ENCODE measurements around the gene PCBP3. TPM values are rescaled to one million over a fixed set of nuclear protein-coding genes. Genes with fewer than 3 reads are reported as not detected.

Gene PCBP3
- total RNA-seq, 1 experiment from 2014 or later, result 10.9 TPM

GRCh38 chr21:45841033-45841432 lies 197.5 kb downstream of the PCBP3 start:
- DNase-seq, result no peak
- no peak overlapping the region for H4K5ac ChIP-seq (ENCODE audit: insufficient read length, low read depth, low read length)
- H3K4me1 ChIP-seq (ENCODE audit: insufficient read depth, low read length), result no peaks in the 10 kb centered on the region
- H3K4me2 ChIP-seq (ENCODE audit: insufficient read depth, insufficient read length, low read length), result no peak overlapping the region
- no CpG with 5 or more reads among the region's 8 CpGs for WGBS (ENCODE audit: extremely low coverage, insufficient read length, low lambda C conversion rate)
- peaks cover 18 to 24% of the 10 kb centered on the region in 2 experiments for H3K9me3 Mint-ChIP-seq
- no peak overlapping the region for H2BK12ac ChIP-seq (ENCODE audit: insufficient read length, low read depth, low read length)
- H3K79me2 ChIP-seq (ENCODE audit: insufficient read depth, low read length), result no peaks in the 10 kb centered on the region
- H3K23ac ChIP-seq (ENCODE audit: insufficient read length, low read depth, low read length), result no peak overlapping the region
- no peak overlapping the region for H3K56ac ChIP-seq (ENCODE audit: insufficient read length, low read depth, low read length)
- H3K9me3 ChIP-seq (ENCODE audit: control insufficient read depth, low read depth, low read length), result no peaks in the 10 kb centered on the region
- no peak overlapping the region for H3K14ac ChIP-seq (ENCODE audit: insufficient read depth, low read length)
- no peaks in the 10 kb centered on the region for H3K23me2 ChIP-seq (ENCODE audit: insufficient read length, low read depth, low read length, poor library complexity, severe bottlenecking)
- H2BK15ac ChIP-seq (ENCODE audit: low read depth, low read length), result no peak overlapping the region
- H3K4ac ChIP-seq (ENCODE audit: low read depth, low read length), result no peak overlapping the region
- H3K18ac ChIP-seq (ENCODE audit: insufficient read length, low read depth, low read length), result no peak overlapping the region
- no peak overlapping the region for H2BK20ac ChIP-seq (ENCODE audit: low read depth, low read length, poor library complexity, severe bottlenecking)
- H4K8ac ChIP-seq (replicated peaks; ENCODE audit: insufficient read length, low read depth, low read length), result no peak overlapping the region
- H3K27ac Mint-ChIP-seq, result no peak overlapping the region
- no peak overlapping the region for H3K4me3 Mint-ChIP-seq
- no peaks in the 10 kb centered on the region for H3K27me3 ChIP-seq (ENCODE audit: insufficient read depth, low read length)
- peaks cover 6 to 21% (median 10%) of the 10 kb centered on the region in 3 experiments; a peak in 6 of 7 replicates for H3K36me3 Mint-ChIP-seq (ENCODE audit: insufficient read depth in 1 of 3, low read depth in 3 of 3)
- no peak for TF ChIP-seq CTCF (conservative IDR thresholded peaks at IDR 0.05)
- no peak overlapping the region for H2AK5ac ChIP-seq (ENCODE audit: insufficient read length, low read length)
- H2BK120ac ChIP-seq (ENCODE audit: low read depth, low read length, poor library complexity, severe bottlenecking), result no peak overlapping the region
- no peak overlapping the region for H2AFZ ChIP-seq (ENCODE audit: low read length)
- no peaks in the 10 kb centered on the region for H3K79me1 ChIP-seq (ENCODE audit: insufficient read depth, low read depth, low read length, poor library complexity, severe bottlenecking)
- no peak overlapping the region for H2BK5ac ChIP-seq (ENCODE audit: insufficient read length, low read length)
- H3K27ac ChIP-seq (ENCODE audit: insufficient read length, low read depth, low read length), result no peak overlapping the region
- H3K27me3 Mint-ChIP-seq (ENCODE audit: low read depth), result peaks cover 2% of the 10 kb centered on the region; the same call in 1 of the 2 replicates
- H4K20me1 ChIP-seq (ENCODE audit: control insufficient read depth, insufficient read depth, insufficient read length), result no peaks in the 10 kb centered on the region
- H3K9ac ChIP-seq (ENCODE audit: extremely low read depth, insufficient read length, low read length), result no peak overlapping the region
- peaks cover 11 to 21% of the 10 kb centered on the region in 2 experiments for H3K4me1 Mint-ChIP-seq
- H3T11ph ChIP-seq (ENCODE audit: low read length), result no peak overlapping the region
- no peak overlapping the region for H4K91ac ChIP-seq (ENCODE audit: insufficient read length, low read depth, low read length)
